Stimulated activated CD8-positive, alpha-beta memory T cell treated with anti-CD3 and anti-CD28 coated beads, Interleukin-12 subunit alpha, Interleukin-12 subunit beta, amount 100 ng/mL, for 1 hour (primary cell): ENCODE data around the gene ADAMTSL5.
"Not testable (repeated sequence)": the region's sequence is repeated elsewhere in the genome, so short reads cannot be mapped to it uniquely, and the experiment has no call there.

Experiments
- DNase-seq: peaks from one replicate; pipeline ENCODE4 v3.0.0-alpha.2; 2020; ENCODE audit warnings: low read depth

Gene ADAMTSL5

DNA sequence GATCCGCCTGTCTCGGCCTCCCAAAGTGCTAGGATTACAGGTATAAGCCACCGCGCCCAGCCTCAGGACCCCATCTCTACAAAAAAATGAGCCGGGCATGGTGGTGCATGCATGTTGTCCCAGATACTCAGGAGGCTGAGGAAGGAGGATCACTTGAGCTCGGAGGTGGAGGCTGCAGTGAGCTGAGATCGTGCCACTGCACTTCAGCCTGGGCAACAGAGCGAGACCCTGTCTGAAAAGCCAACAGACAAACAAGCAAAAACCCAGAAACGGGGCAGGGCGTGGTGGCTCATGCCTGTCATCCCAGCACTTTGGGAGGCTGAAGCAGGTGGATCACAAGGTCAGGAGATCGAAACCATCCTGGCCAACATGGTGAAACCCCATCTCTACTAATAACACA is 18.0 kb upstream of the ADAMTSL5 start:
- not testable (repeated sequence) for DNase-seq

DNA sequence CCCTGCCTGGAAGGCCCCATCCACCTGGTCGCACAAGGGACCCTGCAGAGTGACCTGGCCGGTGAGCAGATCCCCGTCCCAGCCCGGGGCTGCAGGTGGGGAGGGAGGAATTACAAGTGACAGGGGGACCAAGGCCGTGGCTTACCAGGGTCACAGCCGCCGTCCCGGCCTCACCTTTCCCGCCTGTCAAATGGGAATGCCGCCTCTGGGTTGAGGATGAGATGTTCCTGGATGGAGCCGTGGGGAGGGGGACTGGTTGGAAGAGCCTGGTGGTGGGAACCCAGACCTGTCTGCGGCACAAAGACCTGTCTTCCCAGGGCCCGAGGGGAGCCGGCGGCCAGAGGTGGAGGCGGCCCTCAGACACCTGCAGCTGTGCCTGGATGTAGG is 16.6 kb upstream of the ADAMTSL5 start:
- no peak for DNase-seq

DNA sequence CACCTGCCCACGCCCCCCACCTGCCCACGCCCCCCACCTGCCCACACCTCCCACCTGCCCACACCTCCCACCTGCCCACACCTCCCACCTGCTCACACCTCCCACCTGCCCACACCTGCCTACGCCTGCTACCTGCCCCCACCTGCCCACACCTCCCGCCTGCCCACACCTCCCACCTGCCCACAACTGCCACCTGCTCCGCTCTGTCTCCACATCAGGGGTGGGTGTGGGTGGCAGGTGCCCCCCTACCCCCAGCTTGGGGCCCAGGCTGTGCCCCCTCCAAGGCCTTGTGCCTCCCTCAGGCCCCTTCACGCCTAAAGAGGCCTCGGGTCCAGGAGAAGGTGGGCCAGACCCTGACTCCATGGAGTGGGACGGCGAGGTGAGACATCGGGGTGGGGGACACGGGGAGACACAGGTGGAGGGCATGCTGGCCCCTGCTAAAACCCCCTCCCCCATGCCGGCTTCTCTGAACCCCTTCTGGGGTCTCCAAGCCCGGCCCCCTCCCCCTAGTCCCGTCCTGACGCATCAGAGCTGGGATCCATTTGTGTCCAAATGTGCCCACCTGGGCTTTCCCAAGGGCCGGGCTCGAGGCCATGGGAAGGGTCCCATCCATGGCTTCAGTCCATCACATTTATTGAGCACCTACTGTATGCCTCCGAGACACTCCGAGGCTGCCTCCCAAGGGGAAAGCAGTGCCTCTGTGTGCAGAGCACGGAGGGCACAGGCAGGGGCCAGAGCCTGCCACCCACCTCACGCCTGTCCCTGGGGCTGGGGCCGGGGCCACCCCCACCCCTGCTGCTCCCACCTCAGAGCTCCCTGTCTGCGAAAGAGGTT is 16.0 kb upstream of the ADAMTSL5 start:
- no peak for DNase-seq

DNA sequence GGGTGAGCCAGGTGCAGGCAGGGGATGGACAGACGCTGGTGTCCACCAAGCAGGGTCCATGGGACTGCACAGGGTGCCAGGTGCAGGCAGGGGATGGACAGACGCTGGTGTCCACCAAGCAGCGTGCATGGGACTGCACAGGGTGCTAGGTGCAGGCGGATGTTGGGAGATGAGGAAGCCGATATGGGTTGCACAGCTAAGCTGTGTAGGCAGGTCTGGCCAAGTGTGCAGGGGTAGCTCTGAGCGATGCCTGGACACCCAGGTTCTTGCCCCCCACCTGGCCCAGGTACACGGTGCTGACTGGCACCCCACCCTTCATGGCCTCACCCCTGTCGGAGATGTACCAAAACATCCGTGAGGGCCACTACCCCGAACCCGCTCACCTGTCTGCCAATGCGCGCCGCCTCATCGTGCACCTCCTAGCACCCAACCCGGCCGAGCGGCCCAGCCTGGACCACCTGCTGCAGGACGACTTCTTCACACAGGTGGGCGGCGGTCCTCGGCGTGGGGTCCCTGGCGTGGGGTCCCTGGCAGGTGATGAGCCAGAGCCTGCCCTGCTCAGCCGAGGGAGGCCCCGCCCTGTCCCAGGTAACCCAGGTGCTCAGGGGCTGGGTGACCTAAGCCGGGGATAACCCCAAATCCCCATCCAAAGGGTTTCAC is 15.0 kb upstream of the ADAMTSL5 start:
- no peak for DNase-seq

DNA sequence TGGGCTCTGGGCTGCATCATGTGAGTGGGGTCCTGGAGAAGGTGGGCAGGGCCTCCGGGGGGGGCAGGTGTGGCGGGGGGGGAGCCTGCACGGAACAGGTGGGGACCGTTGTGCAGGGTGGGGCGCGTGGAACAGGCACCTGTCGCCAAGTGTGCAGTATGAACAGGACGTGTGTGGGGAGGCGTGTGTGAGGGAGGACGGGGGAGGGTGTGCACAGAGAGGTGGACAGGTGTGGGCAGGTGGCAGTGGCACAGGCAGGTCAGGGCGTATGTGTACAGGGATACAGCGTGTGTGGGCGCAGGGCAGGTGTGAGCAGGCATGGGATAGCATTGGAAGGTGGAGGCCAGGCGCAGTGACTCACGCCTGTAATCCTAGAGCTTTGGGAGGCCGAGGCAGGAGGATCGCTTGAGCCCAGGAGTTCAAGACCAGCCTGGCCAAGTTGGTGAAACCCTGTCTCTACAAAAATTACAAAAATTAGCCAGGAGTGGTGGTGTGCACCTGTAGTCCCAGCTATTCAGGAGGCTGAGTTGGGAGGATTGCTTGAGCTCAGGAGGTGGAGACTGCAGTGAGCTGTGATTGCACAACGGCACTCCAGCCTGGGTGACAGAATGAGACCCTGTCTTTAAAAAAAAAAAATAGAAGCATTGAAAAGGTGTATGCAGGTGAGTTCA is 14.3 kb upstream of the ADAMTSL5 start:
- no peak for DNase-seq

DNA sequence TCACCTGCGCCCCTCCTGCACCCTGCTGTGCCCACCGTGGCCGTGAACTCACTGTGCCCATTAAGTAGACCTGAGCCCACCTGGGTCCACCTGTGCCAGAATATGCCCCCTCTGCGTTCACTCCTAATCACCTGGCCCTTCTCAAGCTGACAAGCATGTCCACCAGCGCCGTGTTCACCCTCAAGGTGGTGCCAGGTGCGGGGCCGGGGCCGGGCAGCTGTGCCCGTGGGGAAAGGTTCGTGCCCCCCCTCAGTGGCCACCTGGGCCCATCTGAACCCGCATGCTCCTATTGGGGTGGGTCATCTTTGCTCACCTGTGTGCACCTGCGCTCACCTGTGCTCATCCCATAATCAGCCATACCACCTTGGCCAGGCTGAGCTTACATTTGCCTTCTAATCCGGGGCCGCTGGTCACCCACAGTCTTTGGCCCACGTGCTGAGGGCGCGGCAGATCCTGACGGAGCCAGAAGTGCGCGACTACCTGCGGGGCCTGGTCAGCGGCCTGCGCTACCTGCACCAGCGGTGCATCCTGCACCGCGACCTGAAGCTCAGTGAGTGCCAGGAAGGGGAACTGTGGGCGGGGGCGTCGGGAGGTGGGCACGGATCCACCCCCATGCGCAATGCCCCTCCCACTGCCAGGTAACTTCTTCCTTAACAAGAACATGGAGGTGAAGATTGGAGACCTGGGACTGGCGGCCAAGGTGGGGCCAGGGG is 13.4 kb upstream of the ADAMTSL5 start:
- DNase-seq, result no peak

DNA sequence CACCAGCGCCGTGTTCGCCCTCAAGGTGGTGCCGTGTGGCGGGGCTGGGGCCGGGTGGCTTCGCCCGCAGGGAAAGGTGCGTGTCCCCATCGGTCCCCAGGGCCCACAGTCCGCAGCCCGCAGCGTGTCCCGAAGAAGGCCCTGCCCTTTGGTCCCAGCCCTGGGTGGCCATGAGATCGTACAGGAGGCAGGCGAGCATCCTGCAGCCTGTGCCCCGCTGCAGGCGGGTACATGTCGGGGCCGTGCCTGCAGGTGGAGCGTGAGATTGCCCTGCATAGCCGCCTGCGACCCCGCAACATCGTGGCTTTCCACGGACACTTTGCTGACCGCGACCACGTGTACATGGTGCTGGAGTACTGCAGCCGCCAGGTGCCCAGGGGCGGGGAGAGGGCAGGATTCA is 12.5 kb upstream of the ADAMTSL5 start:
- no peak for DNase-seq

- no peak for DNase-seq
These were observed 12.1 kb upstream of the ADAMTSL5 start for GRCh38 chr19:1524972-1525325.

GRCh38 chr19:1524287-1524971 is 11.6 kb upstream of the ADAMTSL5 start:
- no peak for DNase-seq

- no peak for DNase-seq
These were observed 10.8 kb upstream of the ADAMTSL5 start, which contains the start of gene PLK5 for GRCh38 chr19:1523412-1524286. TSS of gene PLK5 (plus strand) at chr19:1524077. CDS start at chr19:1526997, 2,920 bp downstream.

DNA sequence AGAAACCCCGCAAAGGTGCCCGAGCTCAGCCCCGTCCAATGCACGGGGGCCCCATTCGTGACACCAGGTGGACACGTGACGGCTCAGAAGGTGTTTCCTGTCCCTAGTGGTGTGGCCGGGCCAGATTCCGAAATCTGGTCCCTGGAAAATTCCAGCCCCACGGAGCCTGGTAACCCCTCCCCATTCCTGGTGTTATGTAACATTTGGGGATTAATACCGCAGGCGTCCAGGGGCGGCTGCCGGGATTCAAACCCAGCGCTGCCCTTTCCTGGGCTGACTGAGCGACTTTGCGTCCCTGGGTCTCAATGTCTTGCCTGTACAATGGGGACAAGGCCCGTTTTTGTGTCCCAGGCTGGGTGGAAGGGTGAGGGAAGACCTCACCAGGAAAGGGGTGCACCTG is 10.0 kb upstream of the ADAMTSL5 start:
- DNase-seq, result no peak

GRCh38 chr19:1522061-1522460 is 9.2 kb upstream of the ADAMTSL5 start:
- no peak for DNase-seq

GRCh38 chr19:1521636-1522035 is 8.8 kb upstream of the ADAMTSL5 start:
- no peak for DNase-seq

- no peak for DNase-seq
These were observed 7.5 kb upstream of the ADAMTSL5 start for GRCh38 chr19:1520203-1520780.

GRCh38 chr19:1519802-1520201 is 7.0 kb upstream of the ADAMTSL5 start:
- DNase-seq, result not testable (repeated sequence)

DNA sequence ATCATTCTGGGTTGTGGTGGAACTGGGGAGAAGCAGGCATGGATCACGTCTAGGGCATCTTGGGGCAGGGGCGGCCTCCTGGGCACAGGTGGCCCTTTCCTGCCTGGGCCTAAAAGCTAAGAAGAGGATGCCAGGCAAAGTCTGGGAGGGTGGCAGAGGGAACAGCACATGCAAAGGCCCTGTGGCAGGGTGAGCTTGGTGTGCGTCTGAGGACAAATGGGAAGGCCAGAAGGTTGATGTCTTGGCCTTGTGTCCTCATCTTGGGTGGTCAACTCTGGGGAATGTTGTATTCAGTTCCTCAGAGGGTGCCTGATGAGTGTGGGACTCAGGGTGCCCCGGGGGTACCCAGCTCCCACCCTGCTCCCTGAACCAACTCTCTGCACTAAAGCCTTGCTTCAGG is 5.7 kb upstream of the ADAMTSL5 start:
- DNase-seq, result no peak

DNA sequence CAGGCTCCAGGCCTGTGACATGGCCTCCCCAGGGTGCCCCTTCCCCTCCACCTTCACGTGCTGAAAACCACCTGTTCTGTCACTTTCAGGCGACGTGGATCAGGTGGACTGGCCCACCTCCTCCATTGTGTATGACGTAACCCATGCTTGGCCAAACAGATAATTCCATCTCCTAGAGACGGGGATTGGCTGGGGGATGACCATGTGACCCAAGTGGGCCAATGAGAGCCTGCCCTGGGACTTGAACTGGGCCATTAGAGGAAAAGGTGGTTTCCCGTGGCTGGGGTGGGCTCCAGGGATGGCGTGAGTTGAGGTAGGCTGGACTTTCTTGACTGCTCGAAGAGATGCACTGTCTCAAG is 3.6 kb upstream of the ADAMTSL5 start:
- DNase-seq, result no peak

DNA sequence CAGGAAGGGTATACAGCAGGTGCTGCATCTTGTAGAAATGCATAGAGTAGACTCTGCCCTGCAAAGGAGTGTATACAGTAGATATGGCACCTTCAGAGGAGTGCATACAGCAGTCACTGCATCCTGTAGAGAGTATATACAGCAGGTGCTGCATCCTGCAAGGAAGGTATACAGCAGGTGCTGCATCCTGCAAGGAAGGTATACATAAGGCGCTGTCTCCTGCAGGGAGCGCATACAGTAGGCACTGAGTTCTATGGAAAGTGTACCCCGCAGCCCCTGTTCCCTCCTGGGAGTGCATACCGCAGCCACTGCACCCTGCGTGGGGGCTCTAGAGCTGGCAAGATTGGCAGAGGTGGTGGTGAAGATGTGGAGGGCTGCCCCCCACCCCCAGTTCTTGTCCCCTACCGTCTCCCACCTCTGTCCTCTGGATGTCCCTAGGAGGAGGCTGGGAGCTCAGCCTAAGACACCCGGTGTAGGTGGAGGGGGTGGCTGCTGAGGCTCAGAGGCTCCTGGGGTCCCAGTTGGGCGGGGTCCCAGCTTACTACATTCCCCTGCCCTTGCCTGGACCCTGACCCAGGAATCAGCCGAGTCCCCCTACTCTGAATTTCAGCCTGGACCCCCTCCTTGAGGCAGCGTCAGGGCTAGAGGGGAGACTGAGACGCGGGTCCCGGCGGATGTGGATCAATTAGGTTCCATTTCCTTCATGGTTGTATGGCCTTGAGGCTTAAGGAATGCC is 2.3 kb upstream of the ADAMTSL5 start:
- no peak for DNase-seq

- DNase-seq, result no peak
These were observed 1.5 kb upstream of the ADAMTSL5 start for GRCh38 chr19:1514295-1514661.
